Liver (tissue), 3 donors: ENCODE measurements around the gene NEK5.
A peak's percentile ranks its signal among the peaks of the same experiment; 100 is the strongest.

ENCODE experiments used
- CTCF ChIP-seq: fragments of 150-350 bp; IDR thresholded peaks from 2 replicates; pipeline ENCODE4 v1.5.1; 2017; ENCODE audit warnings: improper control_type of control experiment, low read depth, low read length; ENCODE audit not compliant: missing input control
- GABPA ChIP-seq, 2 donors: IDR thresholded peaks in 1 of 2; conservative IDR thresholded peaks in 1 of 2; 2 replicates each; pipeline ENCODE4 v1.6.1; 2016; ENCODE audit warnings: antibody characterized with exemption in 2 of 2, mild to moderate bottlenecking in 1 of 2, moderate library complexity in 1 of 2
- YY1 ChIP-seq: IDR thresholded peaks from 2 replicates; pipeline ENCODE4 v1.6.1; 2016; ENCODE audit warnings: antibody characterized with exemption, mild to moderate bottlenecking
- donor health status: healthy.
- donor health status: healthy.

DNA sequence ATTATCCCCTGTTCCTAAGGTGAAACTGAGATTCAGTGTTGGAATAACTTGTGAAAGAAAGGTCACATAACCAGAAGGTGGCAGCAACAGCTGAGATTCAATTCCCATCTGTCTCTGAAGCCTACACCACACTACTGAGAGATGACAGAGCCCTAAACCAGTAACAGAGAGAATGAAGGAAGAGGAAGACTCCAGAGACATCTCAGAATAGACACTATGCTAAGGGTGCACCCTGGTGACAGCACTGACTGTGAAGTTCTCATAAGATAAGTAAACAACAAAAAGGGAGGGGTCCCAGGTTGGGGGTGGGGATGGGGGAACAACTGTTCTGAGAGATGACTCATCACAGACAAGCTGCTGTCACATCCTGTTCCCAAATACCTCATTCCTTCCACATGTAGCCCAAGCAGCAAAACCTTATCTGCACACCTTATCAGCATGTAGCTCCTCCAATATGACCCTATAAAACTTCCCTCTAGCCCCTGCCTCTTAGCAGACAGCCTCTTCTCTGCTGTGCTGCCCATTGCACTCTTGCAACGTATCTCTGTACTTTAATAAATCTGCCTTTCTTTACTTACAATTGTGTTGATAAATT, 57.8 kb downstream of the NEK5 start:
- TF ChIP-seq YY1 (no peak), CTCF (peak; percentile 43), GABPA (IDR thresholded peaks at IDR 0.05 in 1 of 2, conservative IDR thresholded peaks at IDR 0.05 in 1 of 2) (no peak)
